ENCODE data around the gene SUPV3L1. TPM values are rescaled to one million over a fixed set of nuclear protein-coding genes. Genes with fewer than 3 reads are reported as not detected.

Gene SUPV3L1
- total and polyA plus RNA-seq, 9 of the 15 experiments (the other 6 are each of a cell fraction or from before 2014, with no cell fraction given) = 45.2 to 156 (median 92.6) TPM

DNA sequence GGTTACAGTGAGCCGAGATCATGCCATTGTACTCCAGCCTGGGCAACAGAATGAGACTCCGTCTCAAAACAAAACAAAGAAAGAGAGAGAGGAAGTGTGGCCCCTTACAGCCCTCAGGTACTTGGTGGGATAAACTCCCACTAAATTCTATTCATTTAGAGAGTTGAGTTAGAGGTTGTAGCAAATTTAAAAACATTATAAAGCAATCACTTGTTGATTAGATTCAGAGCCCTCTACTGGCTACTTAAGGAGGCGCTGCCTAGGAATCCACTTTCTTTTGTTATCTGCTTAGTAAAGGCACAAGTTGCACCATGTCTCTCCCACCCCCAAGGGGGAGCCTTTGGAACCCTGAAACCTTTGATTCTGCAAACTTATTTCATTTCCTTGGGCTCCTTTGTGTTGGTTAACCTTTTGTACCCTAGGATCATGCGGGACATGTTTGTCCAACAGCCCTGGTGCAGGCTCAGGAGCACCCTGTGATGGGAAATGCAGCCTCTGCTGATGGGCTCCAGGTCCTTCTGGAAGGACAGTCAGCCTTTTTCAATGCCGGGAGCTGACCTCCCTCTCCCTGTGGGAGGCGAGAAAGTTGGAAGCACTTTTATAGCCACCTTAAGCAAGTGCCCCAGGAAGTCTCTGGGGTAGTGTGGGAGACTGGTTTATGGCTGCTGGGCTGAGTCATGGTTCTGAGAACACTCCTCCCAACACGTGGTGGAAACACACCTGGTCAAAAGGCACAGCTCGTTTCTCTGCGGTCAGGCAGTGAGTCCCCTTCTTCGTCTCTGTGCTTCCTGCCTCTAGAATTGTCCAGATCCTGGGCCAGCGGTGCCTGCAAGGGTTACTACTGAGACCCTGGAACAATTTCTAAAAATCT lies 42.4 kb downstream of the SUPV3L1 start (continued):
- TF ChIP-seq, protein P1, sequence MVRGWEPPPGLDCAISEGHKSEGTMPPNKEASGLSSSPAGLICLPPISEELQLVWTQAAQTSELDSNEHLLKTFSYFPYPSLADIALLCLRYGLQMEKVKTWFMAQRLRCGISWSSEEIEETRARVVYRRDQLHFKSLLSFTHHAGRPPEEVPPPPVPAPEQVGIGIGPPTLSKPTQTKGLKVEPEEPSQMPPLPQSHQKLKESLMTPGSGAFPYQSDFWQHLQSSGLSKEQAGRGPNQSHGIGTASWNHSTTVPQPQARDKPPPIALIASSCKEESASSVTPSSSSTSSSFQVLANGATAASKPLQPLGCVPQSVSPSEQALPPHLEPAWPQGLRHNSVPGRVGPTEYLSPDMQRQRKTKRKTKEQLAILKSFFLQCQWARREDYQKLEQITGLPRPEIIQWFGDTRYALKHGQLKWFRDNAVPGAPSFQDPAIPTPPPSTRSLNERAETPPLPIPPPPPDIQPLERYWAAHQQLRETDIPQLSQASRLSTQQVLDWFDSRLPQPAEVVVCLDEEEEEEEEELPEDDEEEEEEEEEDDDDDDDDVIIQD (CRISPR knock-in tag; IDR thresholded peaks at IDR 0.05) = peak; percentile 87; the same call in 1 of the 2 replicates
- TF ChIP-seq MXI1 (IDR thresholded peaks at IDR 0.05; ENCODE audit: low read depth, low read length) = peak; percentile 77
- TF ChIP-seq, protein P2, sequence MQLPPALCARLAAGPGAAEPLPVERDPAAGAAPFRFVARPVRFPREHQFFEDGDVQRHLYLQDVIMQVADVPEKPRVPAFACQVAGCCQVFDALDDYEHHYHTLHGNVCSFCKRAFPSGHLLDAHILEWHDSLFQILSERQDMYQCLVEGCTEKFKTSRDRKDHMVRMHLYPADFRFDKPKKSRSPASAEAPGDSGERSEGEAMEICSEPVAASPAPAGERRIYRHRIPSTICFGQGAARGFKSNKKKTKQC (CRISPR knock-in tag; IDR thresholded peaks at IDR 0.05) = 0 out of 2 replicates have a peak, but pooled peaks have one; percentile 74
- TF ChIP-seq KAT7 (CRISPR knock-in tag; IDR thresholded peaks at IDR 0.05; ENCODE audit: borderline replicate concordance) = peak; percentile 61; the same call in 1 of the 2 replicates
- TF ChIP-seq, protein P3, sequence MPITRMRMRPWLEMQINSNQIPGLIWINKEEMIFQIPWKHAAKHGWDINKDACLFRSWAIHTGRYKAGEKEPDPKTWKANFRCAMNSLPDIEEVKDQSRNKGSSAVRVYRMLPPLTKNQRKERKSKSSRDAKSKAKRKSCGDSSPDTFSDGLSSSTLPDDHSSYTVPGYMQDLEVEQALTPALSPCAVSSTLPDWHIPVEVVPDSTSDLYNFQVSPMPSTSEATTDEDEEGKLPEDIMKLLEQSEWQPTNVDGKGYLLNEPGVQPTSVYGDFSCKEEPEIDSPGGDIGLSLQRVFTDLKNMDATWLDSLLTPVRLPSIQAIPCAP (CRISPR knock-in tag; IDR thresholded peaks at IDR 0.05; ENCODE audit: borderline replicate concordance) = no peak
- peak; percentile 77 for TF ChIP-seq MAFK (IDR thresholded peaks at IDR 0.05; ENCODE audit: low read length)
- peak; percentile 23 to 79 for TF ChIP-seq MAZ (CRISPR knock-in tag; conservative IDR thresholded peaks at IDR 0.05 in 1 of 2, IDR thresholded peaks at IDR 0.05 in 1 of 2)
- TF ChIP-seq RBM14 (IDR thresholded peaks at IDR 0.05; ENCODE audit: borderline replicate concordance, insufficient read depth, low read depth, low read length) = no peak
- TF ChIP-seq ATF1 (CRISPR knock-in tag; IDR thresholded peaks at IDR 0.05) = no peak
- peak; percentile 53; the same call in 1 of the 2 replicates for TF ChIP-seq ATF1 (tag; IDR thresholded peaks at IDR 0.05)
- peak; percentile 96 for TF ChIP-seq JUND (IDR thresholded peaks at IDR 0.05; ENCODE audit: borderline replicate concordance, low read depth, low read length)
- TF ChIP-seq JUND (tag; IDR thresholded peaks at IDR 0.05; ENCODE audit: borderline replicate concordance, low read depth, low read length) = peak; percentile 92; the same call in 2 of the 3 replicates
- TF ChIP-seq, protein P4, sequence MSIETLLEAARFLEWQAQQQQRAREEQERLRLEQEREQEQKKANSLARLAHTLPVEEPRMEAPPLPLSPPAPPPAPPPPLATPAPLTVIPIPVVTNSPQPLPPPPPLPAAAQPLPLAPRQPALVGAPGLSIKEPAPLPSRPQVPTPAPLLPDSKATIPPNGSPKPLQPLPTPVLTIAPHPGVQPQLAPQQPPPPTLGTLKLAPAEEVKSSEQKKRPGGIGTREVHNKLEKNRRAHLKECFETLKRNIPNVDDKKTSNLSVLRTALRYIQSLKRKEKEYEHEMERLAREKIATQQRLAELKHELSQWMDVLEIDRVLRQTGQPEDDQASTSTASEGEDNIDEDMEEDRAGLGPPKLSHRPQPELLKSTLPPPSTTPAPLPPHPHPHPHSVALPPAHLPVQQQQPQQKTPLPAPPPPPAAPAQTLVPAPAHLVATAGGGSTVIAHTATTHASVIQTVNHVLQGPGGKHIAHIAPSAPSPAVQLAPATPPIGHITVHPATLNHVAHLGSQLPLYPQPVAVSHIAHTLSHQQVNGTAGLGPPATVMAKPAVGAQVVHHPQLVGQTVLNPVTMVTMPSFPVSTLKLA (conservative IDR thresholded peaks at IDR 0.05) = peak; percentile 96 to 98
- peak; percentile 39; the same call in 1 of the 2 replicates for TF ChIP-seq ZBTB7A (IDR thresholded peaks at IDR 0.05; ENCODE audit: borderline replicate concordance, control insufficient read depth, low read depth, low read length)
- TF ChIP-seq PRPF4 (IDR thresholded peaks at IDR 0.05; ENCODE audit: insufficient read depth, low read depth, low read length, poor library complexity, severe bottlenecking) = no peak
- TF ChIP-seq, protein P5, sequence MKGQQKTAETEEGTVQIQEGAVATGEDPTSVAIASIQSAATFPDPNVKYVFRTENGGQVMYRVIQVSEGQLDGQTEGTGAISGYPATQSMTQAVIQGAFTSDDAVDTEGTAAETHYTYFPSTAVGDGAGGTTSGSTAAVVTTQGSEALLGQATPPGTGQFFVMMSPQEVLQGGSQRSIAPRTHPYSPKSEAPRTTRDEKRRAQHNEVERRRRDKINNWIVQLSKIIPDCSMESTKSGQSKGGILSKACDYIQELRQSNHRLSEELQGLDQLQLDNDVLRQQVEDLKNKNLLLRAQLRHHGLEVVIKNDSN (CRISPR knock-in tag; IDR thresholded peaks at IDR 0.05) = peak; percentile 86
- no peak for TF ChIP-seq CREB1 (IDR thresholded peaks at IDR 0.05)
- no peak for TF ChIP-seq CREB1 (CRISPR knock-in tag; IDR thresholded peaks at IDR 0.05)
- peak; percentile 75; the same call in 1 of the 2 replicates for TF ChIP-seq ZNF76 (CRISPR knock-in tag; IDR thresholded peaks at IDR 0.05; ENCODE audit: borderline replicate concordance)

Measured in K562 (cell line).